ENCODE data around the gene ZNF497. TPM values are rescaled to one million over a fixed set of nuclear protein-coding genes. Genes with fewer than 3 reads are reported as not detected.
A peak's percentile ranks its signal among the peaks of the same experiment; 100 is the strongest.

ZNF497 gene
- total RNA-seq, 3 donors from 2014 or later = 0.55 to 0.99 (median 0.98) TPM

DNA sequence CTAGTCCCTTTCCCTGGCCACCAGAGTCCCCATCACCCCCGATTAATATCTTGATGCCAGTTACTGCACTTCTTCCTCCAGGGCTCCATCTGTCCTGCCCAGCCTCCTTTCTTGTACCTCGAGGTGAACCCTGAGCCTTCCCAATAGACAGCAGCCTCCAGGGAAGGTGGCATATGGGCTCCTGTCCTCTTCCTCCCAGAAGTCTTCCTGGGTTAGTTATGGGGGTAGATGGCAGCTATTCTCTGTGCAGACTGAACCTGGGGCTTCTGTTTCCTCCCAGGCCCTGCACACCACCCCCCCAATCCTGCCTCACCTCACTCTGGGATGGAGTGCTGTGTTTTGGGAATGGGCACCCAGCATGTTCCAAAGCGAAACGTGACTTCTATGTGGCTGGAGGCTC, 35.5 kb upstream of the ZNF497 start:
- no peak overlapping the region for H3K4me3 Mint-ChIP-seq
- peaks cover 20% of the 10 kb centered on the region for H3K27me3 Mint-ChIP-seq (ENCODE audit: low read depth)
- no peak for DNase-seq
- peaks cover 22% of the 10 kb centered on the region for H3K36me3 Mint-ChIP-seq (ENCODE audit: insufficient read depth)
- H3K4me1 Mint-ChIP-seq (ENCODE audit: low read depth) = peaks cover 12% of the 10 kb centered on the region
- ATAC-seq = no peak
- no peaks in the 10 kb centered on the region for H3K9me3 Mint-ChIP-seq

DNA sequence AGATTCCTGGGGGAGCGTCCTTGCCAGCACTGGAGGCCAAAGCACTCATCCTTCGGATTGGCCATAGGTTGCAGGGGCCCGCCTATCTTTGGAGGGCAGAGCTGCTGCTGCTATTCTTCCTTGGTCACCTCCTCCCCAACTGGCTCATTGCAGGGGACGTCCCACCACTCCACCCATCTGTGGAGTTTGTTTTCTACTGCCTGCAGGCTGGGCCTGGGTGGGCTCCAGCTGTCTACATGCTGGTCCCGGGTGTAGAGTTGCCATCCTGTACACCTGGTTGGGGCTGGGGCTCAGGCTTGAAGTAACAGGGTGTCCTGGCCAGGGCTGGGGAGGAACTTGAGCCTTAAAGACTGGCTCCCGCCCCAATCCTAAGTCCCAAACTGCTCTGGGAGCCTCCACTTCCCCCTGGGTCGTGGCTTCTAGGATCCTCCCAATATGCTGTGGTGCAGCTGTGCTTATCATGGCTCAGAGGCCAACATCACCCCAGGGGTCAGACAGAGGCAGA, 35.0 kb upstream of the ZNF497 start:
- peaks cover 15% of the 10 kb centered on the region for H3K4me1 Mint-ChIP-seq (ENCODE audit: low read depth)
- no peak overlapping the region for H3K4me3 Mint-ChIP-seq
- peaks cover 25% of the 10 kb centered on the region for H3K36me3 Mint-ChIP-seq (ENCODE audit: insufficient read depth)

DNA sequence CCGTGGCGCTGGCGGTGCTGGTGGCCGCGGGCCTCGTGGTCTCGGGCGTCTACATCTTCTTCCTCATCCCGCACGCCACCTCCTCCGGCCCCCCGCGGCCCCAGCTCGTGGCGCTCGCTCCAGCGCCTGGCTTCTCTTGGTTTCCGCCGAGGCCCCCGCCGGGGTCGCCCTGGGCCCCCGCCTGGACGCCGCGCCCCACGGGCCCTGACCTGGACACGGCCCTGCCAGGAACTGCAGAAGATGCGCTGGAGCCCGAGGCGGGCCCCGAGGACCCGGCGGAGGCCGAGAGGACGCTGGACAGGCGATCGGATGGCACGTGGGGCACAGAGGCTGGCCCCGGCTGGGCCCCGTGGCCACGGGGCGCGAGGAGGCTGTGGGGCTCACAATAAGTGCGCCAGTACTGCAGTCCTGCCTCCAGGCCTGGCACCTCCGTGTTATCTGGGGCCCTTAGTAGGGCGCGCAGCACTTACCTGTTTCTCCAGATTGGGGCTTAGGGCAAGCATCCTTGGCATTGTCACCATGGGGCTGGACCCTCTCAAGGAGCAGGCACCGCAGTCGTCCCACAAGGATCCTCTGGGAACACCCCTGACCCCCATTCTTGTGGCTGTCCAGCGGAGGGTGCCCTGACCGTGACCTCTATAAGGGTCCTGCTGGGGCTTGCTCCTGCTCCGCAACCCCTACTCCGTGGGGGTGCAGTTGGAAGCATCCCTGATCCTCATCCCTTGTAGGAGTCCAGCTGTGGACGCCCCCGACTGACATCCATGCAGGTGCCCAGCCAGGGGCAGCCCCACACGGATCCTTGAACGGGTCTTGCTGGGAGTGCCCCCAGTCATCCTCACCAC, 34.4 kb upstream of the ZNF497 start:
- Mint-ChIP-seq H3K27me3 (ENCODE audit: low read depth) (peaks cover 20% of the 10 kb centered on the region), H3K36me3 (ENCODE audit: insufficient read depth) (peaks cover 27% of the 10 kb centered on the region), H3K9me3 (no peaks in the 10 kb centered on the region), H3K4me3 (no peak overlapping the region), H3K4me1 (ENCODE audit: low read depth) (peaks cover 15% of the 10 kb centered on the region)
- DNase-seq (no peak), ATAC-seq (no peak)

More for the DNA sequence above, 35.0 kb upstream of the ZNF497 start:
- H3K27me3 Mint-ChIP-seq (ENCODE audit: low read depth) = peaks cover 20% of the 10 kb centered on the region
- ATAC-seq (no peak), DNase-seq (no peak)
- H3K9me3 Mint-ChIP-seq = no peaks in the 10 kb centered on the region

DNA sequence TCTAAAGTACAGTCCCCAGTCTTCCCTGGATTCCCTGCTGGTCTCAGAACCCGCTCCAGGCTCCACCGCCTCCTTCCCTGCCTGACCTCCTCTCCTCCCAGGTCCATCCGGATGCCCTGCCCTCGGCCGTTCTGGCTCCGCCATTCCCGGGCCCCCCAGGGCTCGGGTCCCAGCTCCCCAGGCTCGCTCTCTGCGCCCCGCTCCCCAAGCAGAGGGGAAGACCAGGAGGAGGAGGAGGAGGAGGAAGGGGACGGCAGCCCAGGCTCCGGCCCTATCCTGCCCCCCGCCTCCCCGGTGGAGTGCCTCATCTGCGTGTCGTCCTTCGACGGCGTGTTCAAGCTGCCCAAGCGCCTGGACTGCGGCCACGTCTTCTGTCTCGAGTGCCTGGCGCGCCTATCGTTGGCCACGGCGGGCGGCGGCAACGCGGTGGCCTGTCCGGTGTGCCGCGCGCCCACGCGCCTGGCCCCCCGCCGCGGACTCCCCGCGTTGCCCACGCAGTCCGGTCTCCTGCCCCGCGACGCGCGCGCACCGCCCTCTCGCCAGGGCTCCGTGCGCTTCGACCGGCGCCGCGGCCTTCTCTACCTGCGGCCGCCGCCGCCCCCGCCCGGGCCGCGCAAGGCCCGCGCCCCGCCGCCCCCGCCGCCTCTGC, 33.6 kb upstream of the ZNF497 start:
- Mint-ChIP-seq H3K36me3 (ENCODE audit: insufficient read depth) (peaks cover 29% of the 10 kb centered on the region), H3K4me3 (no peak overlapping the region), H3K27me3 (ENCODE audit: low read depth) (peaks cover 20% of the 10 kb centered on the region), H3K9me3 (no peaks in the 10 kb centered on the region), H3K4me1 (ENCODE audit: low read depth) (peaks cover 13% of the 10 kb centered on the region)
- ATAC-seq (peak in 1 of 2 donors; percentile 9), DNase-seq (no peak)

DNA sequence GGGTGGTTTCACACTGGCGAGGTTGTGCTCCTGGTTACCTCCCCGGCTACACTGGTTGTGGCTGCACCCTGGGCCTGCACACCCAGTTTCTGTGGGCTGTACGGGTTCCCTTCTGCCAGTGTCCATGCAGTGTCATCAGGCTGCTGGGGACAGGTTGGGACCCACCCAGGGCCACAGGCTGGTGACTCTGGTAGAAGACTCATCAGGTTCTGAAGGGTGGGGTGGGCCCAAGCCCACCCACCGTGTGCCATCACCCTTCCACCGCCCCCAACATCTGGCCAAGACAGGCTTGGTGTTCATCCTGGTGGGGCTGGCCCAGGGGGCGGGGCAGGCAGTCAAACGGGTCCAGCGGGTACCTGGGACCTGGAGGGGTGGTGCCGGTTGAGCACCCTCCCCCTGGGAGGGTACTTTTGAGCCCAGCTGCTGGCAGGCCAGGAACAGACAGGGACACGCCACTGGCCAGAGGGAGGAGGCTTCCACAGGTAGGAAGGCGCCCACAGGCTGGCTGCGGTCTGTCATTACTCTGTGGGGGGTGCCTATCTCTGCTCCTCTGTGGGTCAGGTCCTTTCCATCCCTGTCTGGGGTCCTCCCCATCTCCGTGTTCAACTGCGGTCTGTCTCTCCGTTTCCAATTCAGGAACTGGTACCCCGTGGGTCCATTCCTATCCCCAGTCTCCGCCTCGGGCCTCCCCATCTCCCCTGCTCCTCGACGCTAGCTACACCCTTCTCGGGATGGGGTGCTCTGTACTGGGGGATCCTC, 32.8 kb upstream of the ZNF497 start, which contains the start of gene RNF225:
TSS of gene RNF225 (plus strand) at position 437 of the 759 bp plus-strand sequence. CDS start 434 bp downstream, outside the sequence.
- H3K4me1 Mint-ChIP-seq (ENCODE audit: low read depth) = peaks cover 12% of the 10 kb centered on the region

DNA sequence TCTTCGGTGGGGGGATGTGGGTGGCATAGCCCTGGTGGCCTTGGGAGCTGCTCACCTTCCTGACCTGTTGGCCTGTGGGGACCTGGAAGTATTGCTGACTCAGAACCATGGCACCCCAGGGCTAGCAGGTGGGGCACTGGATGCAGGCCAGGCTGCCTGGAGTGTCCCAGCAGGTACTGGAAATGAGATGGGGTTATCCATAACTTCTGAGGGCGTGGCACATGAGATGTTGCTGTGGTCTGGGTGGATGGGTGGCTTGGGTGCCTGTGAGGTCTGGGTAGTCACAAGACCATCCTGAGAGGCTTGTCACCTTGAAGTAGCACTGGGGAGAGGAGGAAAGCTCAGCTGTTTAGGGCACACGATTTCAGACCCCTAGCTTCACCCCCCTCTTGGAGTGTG, 32.3 kb upstream of the ZNF497 start:
- Mint-ChIP-seq H3K4me1 (ENCODE audit: low read depth) (peaks cover 11% of the 10 kb centered on the region), H3K4me3 (no peak overlapping the region), H3K27me3 (ENCODE audit: low read depth) (peaks cover 20% of the 10 kb centered on the region), H3K9me3 (no peaks in the 10 kb centered on the region), H3K36me3 (ENCODE audit: insufficient read depth) (peaks cover 37% of the 10 kb centered on the region)
- DNase-seq (no peak), ATAC-seq (peak in 1 of 2 donors; percentile 3)

More for the DNA sequence above, 32.8 kb upstream of the ZNF497 start, which contains the start of gene RNF225:
- Mint-ChIP-seq H3K27me3 (ENCODE audit: low read depth) (peaks cover 20% of the 10 kb centered on the region), H3K36me3 (ENCODE audit: insufficient read depth) (peaks cover 35% of the 10 kb centered on the region), H3K4me3 (no peak within 1 kb of the TSS), H3K9me3 (no peaks in the 10 kb centered on the region)
- no peak for DNase-seq
- peak; percentile 20 to 21 for ATAC-seq

DNA sequence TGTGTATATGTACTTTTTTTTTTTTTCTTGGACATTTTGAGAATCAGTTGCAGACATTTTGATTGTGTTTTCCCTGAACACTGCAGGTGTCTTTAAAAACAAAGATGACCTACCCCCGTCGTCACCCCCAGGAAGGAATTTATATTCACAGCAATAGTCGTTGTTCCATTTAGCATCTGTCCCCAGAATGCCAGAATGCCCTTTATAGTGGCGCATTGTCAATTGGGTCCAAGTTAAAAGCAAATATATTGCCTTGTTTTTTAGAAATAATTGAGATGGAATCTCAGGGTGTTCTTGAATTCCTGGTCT, 31.1 kb upstream of the ZNF497 start:
- Mint-ChIP-seq H3K4me3 (no peak overlapping the region), H3K27me3 (ENCODE audit: low read depth) (peaks cover 20% of the 10 kb centered on the region), H3K36me3 (ENCODE audit: insufficient read depth) (peaks cover 44% of the 10 kb centered on the region), H3K4me1 (ENCODE audit: low read depth) (peaks cover 18% of the 10 kb centered on the region), H3K9me3 (no peaks in the 10 kb centered on the region)
- ATAC-seq (no peak), DNase-seq (no peak)

DNA sequence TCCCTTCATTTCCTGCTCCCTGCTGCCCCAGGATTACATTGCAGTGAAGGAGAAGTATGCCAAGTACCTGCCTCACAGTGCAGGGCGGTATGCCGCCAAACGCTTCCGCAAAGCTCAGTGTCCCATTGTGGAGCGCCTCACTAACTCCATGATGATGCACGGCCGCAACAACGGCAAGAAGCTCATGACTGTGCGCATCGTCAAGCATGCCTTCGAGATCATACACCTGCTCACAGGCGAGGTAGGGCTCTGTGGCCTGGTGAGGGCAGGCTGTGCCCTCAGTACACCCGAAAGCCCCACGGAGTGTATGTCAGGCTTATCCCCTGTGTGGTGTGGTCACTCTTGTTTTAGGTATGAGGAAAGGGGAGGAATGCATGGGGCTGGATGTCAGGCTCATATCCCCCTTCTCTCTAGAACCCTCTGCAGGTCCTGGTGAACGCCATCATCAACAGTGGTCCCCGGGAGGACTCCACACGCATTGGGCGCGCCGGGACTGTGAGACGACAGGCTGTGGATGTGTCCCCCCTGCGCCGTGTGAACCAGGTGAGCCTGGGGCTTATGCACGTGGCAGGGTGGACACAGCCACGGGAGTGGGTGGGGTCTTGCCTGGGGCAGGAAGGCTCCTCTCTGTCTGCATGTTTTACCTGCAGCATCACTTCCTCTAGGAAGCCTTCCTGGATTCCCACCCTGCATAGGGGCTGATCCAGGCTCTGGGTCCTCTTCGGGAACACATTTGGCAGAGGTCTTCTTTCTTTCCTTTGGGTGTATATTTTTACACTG, 30.6 kb upstream of the ZNF497 start:
- H3K9me3 Mint-ChIP-seq = no peaks in the 10 kb centered on the region
- H3K4me1 Mint-ChIP-seq (ENCODE audit: low read depth) = peaks cover 23% of the 10 kb centered on the region
- no peak for DNase-seq
- no peak for ATAC-seq
- no peak overlapping the region for H3K4me3 Mint-ChIP-seq
- peaks cover 48% of the 10 kb centered on the region for H3K36me3 Mint-ChIP-seq (ENCODE audit: insufficient read depth)
- peaks cover 16% of the 10 kb centered on the region for H3K27me3 Mint-ChIP-seq (ENCODE audit: low read depth)

DNA sequence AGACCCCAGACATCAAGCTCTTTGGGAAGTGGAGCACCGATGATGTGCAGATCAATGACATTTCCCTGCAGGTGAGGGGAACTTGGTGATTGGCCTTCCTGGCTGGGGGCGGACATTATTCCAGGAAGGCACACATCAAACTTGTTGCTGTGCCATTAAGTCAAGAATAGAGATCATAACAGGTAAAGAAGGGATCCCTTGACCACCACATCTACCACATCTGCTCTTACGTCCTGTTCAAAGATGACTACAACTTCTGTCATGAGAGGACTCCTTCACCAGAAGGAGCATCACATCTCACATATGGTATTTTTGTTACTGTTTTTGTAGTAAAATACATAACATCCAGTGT, 25.6 kb upstream of the ZNF497 start:
- no peak for ATAC-seq
- Mint-ChIP-seq H3K4me1 (ENCODE audit: low read depth) (peaks cover 38% of the 10 kb centered on the region), H3K36me3 (ENCODE audit: insufficient read depth) (peaks cover 36% of the 10 kb centered on the region), H3K27me3 (ENCODE audit: low read depth) (no peaks in the 10 kb centered on the region), H3K4me3 (peak overlapping the region; percentile 96), H3K9me3 (no peaks in the 10 kb centered on the region)
- no peak for DNase-seq

DNA sequence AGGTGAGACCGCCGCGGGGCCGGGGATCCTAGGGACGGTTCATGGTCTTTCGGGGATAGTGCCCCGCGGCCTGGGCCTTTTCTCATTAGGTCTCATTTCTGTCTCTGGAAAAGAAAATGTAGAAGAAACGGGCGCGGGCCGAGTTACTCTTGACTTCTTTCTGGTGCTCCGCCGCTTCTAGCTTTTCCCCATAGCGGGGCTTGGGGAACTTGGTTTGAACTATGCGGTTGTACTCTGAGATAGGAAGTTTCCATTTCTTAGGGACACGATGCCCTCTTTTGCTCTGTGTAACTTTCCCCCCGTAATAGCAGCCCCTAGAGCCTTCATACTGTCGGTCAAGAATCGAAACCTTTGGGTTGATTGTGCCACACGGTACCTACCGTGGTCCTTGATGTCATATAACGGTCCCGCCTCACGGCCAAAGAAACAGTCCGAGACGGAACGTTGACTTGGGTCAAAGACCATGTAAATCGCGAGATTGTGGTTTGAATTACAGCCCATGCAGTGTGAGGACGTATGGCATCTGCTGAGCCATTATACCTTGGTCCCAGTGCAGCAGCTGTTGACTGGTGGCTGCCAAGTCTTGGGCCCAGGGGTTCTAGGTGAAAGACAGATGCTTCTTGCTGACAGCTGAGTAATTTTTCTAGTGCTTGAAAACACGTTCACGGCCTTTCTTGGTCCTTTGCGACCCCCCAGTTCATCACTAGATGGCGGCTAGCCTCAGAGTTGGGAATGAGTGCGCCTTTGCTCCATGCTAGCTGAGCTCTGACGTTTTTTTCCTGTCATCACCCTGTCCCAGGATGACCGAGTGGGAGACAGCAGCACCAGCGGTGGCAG, 25.0 kb upstream of the ZNF497 start:
- Mint-ChIP-seq H3K4me1 (ENCODE audit: low read depth) (peaks cover 35% of the 10 kb centered on the region), H3K4me3 (peak overlapping the region; percentile 96), H3K9me3 (no peaks in the 10 kb centered on the region), H3K27me3 (ENCODE audit: low read depth) (no peaks in the 10 kb centered on the region), H3K36me3 (ENCODE audit: insufficient read depth) (peaks cover 32% of the 10 kb centered on the region)
- DNase-seq (no peak), ATAC-seq (no peak)

DNA sequence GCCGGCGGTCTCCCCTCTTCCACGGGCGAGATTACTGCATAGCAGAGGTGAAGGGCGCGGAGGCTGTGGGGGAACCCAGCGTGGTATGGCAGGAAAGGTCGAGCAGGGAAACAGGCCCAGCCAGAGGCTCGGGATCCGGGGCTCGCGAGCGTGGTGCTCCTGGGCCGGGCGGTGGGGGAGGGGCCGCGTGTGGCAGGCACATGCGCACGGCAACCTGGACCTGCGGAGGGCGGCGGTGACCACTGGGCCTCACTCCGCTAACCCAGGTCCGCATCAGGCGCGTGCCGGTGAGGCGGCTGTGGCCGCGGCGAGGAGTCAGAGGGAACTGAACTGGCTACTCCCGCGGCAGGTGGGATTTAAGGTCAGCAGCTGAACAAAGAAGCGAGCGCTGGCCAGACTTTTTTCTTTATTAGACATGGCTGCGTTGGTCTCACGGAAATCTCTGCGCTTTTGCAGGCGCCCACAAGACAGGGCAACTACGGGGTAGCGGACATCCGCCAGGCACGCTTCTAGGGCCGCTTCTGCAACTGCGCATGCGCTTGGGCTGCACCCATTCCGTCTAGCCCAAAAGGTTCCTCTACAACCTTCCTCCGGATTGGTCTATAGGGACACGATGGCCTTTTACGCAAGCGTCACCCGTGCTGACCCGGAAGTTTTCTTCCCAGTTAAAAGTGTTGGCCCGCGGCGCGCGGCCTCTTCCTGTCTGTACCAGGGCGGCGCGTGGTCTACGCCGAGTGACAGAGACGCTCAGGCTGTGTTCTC, 24.2 kb upstream of the ZNF497 start, which contains the start of gene RPS5:
TSS of gene RPS5 (plus strand) at position 694 of the 762 bp plus-strand sequence. CDS start 869 bp downstream, outside the sequence.
- H3K4me3 Mint-ChIP-seq = peak within 1 kb of the TSS; percentile 96
- H3K27me3 Mint-ChIP-seq (ENCODE audit: low read depth) = no peaks in the 10 kb centered on the region
- peaks cover 28% of the 10 kb centered on the region for H3K36me3 Mint-ChIP-seq (ENCODE audit: insufficient read depth)
- H3K4me1 Mint-ChIP-seq (ENCODE audit: low read depth) = peaks cover 37% of the 10 kb centered on the region
- no peaks in the 10 kb centered on the region for H3K9me3 Mint-ChIP-seq
- DNase-seq (peak; percentile 95), ATAC-seq (peak; percentile 87 to 91)

DNA sequence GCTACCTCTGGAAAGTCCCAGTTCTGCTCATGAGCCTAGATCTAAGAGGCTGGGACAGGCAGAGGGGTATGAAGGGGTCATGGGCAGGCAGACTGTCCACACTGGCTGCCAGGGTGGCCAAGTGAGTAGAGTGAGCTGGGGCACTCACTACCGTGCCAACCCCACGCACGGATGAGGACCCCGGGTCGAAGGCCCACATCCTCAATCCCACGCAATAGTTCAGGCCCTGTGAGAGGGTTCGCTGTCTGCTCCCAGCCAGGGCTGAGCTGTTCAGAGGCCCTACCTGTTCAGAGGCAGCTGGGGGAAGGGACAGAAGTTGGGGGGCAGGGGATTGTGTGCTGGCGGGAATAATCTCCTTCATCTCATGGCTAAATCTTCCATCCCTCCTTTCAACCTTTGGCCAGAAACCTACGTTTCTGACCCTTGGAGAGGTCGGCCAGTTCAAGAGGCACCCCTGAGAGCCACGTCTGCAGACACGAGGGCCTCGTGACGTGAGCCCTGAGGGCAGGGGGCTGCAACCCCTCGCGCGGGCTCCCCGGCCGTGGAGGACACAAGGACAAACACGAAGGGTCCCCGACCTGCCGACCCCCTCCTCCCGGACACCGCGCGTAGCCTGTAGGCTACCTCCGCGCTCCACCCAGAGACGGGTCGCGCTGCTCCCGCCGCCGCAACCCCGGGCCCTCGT, 23.5 kb upstream of the ZNF497 start:
- Mint-ChIP-seq H3K4me1 (ENCODE audit: low read depth) (peaks cover 40% of the 10 kb centered on the region), H3K9me3 (no peaks in the 10 kb centered on the region), H3K36me3 (ENCODE audit: insufficient read depth) (peaks cover 27% of the 10 kb centered on the region), H3K4me3 (peak overlapping the region; percentile 96), H3K27me3 (ENCODE audit: low read depth) (no peaks in the 10 kb centered on the region)
- peak; percentile 10 to 18 for ATAC-seq
- DNase-seq = no peak
